ENCODE measurements around the gene EEPD1.
"Not testable (repeated sequence)": the region's sequence is repeated elsewhere in the genome, so short reads cannot be mapped to it uniquely, and the experiment has no call there.

The EEPD1 gene

DNA sequence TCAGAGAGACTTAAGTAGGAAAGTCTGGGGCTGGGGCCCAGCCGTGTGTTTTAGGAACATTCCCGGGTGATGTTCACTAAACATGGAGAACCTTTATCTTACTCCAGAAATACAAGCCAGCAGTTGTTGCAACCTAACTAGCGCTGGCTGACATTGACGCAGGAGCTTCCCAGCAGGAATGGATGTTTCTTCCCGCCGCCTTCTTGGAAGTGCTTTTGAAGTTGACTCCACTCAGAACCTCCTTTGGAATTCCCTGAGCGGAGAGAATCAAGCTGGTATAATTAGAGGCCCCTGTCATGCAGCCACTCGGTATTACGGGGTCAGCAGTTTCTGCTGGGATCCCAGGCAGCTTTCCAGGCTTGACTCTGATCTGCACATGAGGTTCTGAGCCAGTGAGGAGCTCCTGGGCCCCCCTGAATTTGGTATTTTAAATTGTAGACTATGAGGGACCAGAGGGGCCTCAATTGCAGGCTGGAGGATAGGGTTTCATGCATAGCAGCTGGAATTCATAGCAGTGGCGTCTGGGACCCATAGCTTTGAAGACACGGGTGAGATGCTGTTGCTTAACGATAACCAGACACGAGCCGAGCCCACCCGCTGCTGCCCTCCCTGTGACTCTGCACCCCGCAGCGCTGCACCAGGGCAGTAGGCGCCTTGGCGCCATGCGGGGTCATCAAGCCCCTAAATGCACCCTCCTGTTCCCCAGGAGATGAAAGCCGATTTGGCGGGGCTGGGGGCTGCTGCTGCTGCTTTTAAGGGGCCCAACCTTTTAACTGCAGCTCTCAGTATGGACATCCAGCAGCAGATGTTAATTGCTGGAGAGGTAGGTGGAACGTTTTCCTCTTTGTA is 61.8 kb downstream of the EEPD1 start:
- in situ Hi-C loops (cut with MboI; ENCODE audit: low sequenced_read_pairs): no loop called here

- in situ Hi-C loops (cut with MboI; ENCODE audit: low sequenced_read_pairs): no loop called here
These were observed 62.4 kb downstream of the EEPD1 start for GRCh38 chr7:36215457-36215765.

DNA sequence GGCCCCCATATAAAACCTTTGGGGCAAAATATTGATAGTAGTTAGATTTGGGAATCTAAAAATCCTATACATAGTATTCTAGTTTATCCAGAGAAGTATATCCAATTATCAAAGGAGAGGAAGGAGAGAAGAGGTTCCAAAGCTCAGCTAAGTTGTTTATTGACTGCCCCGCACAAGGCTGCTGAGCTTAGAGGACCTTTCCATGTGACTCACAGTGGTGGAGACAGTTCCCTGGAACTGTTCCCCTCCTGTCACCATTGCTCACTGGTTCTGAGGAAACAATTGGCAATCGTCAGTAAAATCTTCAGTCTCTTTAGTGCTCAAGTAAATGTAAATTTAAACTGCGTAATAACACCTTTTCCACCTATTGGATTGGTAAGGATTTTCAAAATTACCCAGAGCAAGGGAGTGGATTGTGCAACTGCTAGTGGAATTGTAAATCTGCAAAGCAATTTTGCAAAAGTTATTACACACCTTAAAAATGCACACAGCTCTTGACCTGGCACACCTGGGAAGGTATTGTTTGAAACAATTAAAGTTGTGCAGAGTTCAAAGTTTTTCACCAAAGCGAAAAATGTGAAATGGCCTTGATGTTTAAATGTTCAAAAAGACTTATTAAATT is 63.1 kb downstream of the EEPD1 start:
- in situ Hi-C loops (cut with MboI; ENCODE audit: low sequenced_read_pairs): no loop called here

DNA sequence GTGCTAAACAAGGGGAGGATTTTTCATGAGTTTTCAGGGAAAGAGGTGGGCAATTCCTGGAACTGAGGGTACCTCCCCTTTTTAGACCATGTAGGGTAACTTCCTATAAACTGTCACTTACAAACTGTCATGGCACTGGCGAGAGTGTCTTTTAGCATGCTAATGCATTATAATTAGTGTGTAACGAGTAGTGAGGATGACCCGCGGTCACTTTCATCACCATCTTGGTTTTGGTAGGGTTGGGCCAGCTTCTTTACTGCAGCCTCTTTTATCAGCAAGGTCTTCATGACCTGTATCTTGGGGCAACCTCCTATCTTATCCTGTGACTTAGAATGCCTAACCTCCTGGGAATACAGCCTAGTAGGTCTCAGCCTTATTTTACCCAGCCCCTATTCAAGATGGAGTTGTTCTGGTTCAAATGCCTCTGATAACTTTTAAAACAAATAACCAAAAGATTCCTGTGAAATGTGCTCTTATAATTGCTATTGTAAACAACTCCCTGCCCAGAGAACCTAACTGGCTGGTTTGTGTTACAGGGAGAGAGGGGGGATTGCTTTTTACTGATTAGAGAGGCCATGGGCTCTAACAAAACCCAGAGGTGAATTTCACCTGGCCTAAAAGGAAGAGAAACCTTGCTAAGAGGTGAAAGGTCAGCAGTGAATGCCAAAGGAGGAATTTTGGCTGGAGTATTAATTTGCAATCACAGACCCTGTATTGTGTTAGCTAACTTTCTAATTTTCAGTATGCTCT is 64.3 kb downstream of the EEPD1 start:
- in situ Hi-C loops (cut with MboI; ENCODE audit: low sequenced_read_pairs): no loop called here

DNA sequence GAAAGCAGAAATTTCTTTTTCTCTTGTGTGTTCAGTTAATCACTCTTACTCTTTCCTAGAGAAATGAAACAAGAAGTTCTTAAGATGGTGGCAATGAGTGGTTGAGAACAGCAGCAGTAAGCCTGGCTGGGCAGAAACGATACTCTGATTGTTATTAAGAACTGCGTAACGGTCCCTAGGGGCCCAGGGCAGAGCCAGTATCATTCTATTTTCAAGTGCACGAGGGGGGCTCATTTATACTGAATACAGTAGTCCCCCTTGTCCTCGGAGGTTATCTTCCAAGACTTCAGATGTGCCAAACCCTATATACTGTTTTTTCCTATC is 64.9 kb downstream of the EEPD1 start:
- in situ Hi-C loops (cut with MboI; ENCODE audit: low sequenced_read_pairs): no loop called here

DNA sequence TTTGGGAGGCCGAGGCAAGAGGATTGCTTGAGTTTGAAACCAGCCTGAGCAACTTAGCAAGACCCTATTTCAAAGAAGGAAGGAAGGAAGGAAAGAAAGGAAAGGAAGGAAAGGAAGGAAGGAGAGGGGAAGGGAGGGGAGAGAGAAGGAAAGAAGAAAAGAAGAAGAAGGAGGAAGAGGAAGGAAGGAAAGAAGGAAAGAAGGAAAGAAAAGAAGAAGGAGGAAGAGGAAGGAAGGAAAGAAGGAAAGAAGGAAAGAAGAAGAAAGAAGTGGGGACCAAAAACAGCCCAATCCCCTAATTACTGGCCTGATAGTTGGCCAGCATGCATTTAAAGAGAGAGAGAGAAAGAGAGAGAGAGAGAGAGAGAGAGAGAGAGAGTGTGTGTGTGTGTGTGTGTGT is 66.4 kb downstream of the EEPD1 start:
- in situ Hi-C loops (cut with MboI; ENCODE audit: low sequenced_read_pairs): no loop called here

GRCh38 chr7:36223851-36224250 is 70.8 kb downstream of the EEPD1 start:
- in situ Hi-C loops (cut with MboI; ENCODE audit: low sequenced_read_pairs): no loop called here

GRCh38 chr7:36224934-36225858 is 72.1 kb downstream of the EEPD1 start:
- in situ Hi-C loops (cut with MboI; ENCODE audit: low sequenced_read_pairs): no loop called here

DNA sequence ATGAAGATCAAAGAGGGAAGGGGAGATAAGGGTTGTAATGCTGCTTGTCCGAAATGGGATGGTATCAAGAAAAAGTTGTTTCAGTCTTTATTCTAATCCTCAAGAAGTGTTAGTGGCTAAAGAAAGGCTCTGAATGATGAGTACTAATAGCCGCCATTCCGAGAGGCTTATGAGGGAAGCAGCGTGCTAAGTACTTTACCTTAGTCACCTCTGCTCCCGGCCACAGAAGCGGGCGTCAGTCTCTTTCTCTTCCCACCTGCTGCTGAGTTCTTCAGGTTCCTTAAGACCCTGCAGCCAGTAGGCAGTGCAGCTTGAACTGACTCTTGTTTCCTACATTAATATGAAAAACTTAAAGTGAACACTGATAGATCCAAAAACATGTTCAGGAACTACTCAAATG is 73.1 kb downstream of the EEPD1 start:
- in situ Hi-C loops (cut with MboI; ENCODE audit: low sequenced_read_pairs): no loop called here

DNA sequence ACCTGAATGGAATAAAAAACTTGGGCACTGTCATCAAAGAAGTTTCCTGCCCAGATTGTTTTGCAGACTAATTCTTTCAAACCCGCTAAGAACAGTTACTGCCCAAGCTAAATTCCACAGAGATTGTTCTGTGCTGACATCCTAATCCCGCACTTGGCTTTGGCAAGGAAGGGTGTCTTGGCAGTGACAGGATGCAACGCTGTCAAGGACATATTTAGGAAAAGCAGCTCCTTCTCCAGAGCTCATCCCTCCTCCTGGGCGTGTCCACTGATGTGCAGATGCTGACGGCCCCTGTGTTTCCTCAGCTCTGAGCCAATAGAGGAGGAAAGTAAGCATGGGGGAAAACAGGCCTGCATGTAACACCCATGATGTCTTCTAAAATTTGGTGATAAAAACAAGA is 74.2 kb downstream of the EEPD1 start:
- in situ Hi-C loops (cut with MboI; ENCODE audit: low sequenced_read_pairs): no loop called here

DNA sequence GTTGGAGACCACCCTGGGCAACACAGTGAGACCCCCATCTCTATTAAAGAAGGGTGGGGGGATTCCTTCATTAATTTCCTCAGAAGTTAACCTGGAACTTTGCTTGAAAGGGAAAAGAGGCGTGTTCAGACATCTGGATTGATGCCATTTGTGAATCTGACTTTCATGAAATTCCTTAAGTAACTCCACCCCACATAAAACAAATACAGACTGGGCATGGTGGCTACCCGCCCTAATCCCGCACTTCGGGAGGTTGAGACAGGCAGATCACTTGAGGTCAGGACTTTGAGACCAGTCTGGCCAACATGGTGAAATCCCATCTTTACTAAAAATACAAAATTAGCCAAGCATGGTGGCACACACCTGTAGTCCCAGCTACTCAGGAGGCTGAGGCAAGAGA is 75.0 kb downstream of the EEPD1 start:
- in situ Hi-C loops (cut with MboI; ENCODE audit: low sequenced_read_pairs): no loop called here

GRCh38 chr7:36231406-36231805 is 78.4 kb downstream of the EEPD1 start:
- in situ Hi-C loops (cut with MboI; ENCODE audit: low sequenced_read_pairs): no loop called here

DNA sequence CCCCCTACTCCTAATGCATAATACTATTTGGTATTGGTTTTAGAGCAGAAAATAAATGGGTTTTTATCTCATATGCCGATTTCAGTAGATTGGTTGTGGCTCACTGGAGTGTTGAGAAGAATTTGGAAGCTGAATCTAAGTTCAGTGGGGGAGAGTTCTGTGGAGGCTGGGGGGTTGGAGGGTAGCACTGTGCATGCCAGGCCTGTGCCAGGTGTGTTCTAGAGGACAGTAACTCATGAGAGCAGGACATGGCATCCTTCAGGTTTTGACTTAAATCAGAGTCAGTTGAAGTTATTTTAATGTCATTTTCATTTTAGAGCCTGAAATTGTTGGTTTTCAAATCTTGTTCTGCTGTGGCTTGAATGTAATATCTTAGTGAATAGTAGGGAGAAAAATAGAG is 79.5 kb downstream of the EEPD1 start:
- in situ Hi-C loops (cut with MboI; ENCODE audit: low sequenced_read_pairs): no loop called here

DNA sequence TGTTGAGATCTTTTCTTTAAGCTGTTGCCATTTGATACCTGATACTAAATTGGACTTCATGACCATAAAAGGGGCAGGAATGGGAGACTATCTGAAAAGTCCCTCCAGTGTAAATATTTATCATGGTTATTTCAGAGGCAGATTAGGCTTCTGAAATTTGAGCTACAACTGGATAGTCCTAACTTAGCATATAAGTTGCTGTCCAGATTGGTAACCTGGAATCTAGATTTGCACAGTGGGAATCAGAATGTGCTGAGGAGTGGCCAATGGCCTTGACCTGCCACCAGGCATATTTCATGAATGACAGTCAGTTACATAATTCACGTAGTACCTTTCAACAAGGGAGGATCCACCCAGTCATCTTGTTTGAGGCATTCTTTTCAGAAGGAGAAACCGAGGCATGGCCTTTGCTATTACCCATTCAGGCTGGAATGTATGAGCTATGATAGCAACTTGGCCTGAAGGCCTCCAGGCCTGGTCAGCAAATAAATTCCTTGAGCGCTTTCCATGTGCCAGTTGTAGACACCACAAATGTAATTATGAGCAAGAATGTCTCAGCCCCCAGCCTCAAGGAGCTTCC is 80.0 kb downstream of the EEPD1 start:
- in situ Hi-C loops (cut with MboI; ENCODE audit: low sequenced_read_pairs): no loop called here

DNA sequence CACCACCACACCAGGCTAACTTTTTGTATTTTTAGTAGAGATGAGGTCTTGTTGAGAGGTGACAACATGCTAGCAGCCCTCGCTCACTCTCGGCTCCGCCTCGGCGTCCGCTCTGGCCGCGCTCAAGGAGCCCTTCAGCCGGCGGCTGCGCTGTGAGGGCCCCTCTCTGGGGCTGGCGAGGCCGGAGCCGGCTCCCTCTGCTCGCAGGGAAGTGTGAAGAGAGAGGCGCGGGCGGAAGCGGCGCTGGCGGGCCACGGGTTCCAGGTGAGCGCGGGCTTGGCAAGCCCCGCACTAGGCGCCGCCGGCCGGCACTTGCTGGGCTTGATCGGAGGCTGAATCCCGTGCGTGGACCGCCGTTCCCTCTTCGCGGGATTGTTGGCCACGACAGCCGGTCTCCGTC is 83.0 kb downstream of the EEPD1 start:
- in situ Hi-C loops (cut with MboI; ENCODE audit: low sequenced_read_pairs): no loop called here

DNA sequence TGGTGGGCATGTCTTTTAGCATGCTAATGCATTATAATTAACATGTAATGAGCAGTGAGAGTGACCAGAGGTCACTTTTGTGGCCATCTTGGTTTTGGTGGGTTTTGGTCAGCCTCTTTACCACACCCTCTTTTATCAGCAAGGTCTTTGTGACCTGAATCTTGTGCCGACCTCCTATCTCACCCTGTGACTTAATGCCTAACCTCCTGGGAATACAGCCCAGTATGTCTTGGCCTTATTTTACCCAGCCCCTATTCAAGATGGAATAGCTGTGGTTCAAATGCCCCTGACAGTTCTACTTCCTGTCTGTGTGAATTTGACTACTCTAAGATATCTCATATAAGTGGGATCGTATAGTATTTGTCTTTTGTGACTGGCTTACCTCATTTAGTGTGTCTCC is 85.1 kb downstream of the EEPD1 start:
- in situ Hi-C loops (cut with MboI; ENCODE audit: low sequenced_read_pairs): no loop called here

- in situ Hi-C loops (cut with MboI; ENCODE audit: low sequenced_read_pairs): not testable (repeated sequence)
These were observed 90.3 kb downstream of the EEPD1 start for GRCh38 chr7:36243356-36243755.

DNA sequence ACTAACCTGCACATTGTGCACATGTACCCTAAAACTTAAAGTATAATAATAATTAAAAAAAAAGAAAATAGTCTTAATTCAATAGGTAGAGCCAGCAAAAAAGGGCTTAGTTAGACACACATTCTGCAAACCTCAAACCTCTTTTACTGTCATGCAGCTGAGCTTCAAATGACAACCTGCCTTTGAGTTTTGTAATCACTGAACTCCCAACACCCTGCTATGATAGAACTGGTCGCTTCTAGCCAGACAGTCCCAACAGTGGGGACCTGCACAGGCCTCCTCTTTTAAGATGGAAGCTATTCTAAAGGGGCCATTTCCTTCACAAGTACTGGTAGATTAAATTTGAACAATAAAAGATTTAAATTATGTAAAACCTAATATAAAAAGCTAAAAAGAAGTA is 90.9 kb downstream of the EEPD1 start:
- in situ Hi-C loops (cut with MboI; ENCODE audit: low sequenced_read_pairs): not testable (repeated sequence)

- in situ Hi-C loops (cut with MboI; ENCODE audit: low sequenced_read_pairs): no loop called here
These were observed 91.4 kb downstream of the EEPD1 start for GRCh38 chr7:36244429-36244828.

- in situ Hi-C loops (cut with MboI; ENCODE audit: low sequenced_read_pairs): no loop called here
These were observed 92.7 kb downstream of the EEPD1 start for GRCh38 chr7:36245684-36246299.
